Gastroesophageal sphincter (tissue), 4 donors: ENCODE results near the gene UNK. TPM values are rescaled to one million over a fixed set of nuclear protein-coding genes. Genes with fewer than 3 reads are reported as not detected.
A peak's percentile ranks its signal among the peaks of the same experiment; 100 is the strongest.
"Not testable (repeated sequence)": the region's sequence is repeated elsewhere in the genome, so short reads cannot be mapped to it uniquely, and the experiment has no call there.

Experiments used
- ATAC-seq: fragments of 150-250 bp; one replicate; pipeline ENCODE4 v1.9.1; 2016; ENCODE audit warnings: mild to moderate bottlenecking, moderate library complexity
- H3K27ac ChIP-seq, 4 donors: fragments of 200-600 bp; sonication (generic) in 3 of 4; 1 replicate in 3 of 4; 2 replicates in 1 of 4; pipeline ENCODE4 v1.5.1; 2016 to 2019
- H3K27me3 ChIP-seq: fragments of 200-600 bp; sonication (generic); one replicate; pipeline ENCODE4 v1.5.1; 2019
- H3K36me3 ChIP-seq, 2 donors: fragments of 200-600 bp; sonication (generic); one replicate each; pipeline ENCODE4 v1.5.1; 2019; ENCODE audit warnings: control low read depth in 1 of 2
- H3K4me1 ChIP-seq, 3 donors: fragments of 200-600 bp; sonication (generic); 1 replicate in 2 of 3; 2 replicates in 1 of 3; pipeline ENCODE4 v1.5.1; 2016 to 2019; ENCODE audit warnings: control low read depth in 2 of 3
- H3K4me3 ChIP-seq, 2 donors: fragments of 200-600 bp; sonication (generic); one replicate each; pipeline ENCODE4 v1.5.1; 2019; ENCODE audit warnings: mild to moderate bottlenecking in 1 of 2, moderate library complexity in 1 of 2
- H3K9me3 ChIP-seq, 3 donors: fragments of 200-600 bp; sonication (generic); one replicate each; pipeline ENCODE4 v1.5.1; 2017 to 2019; ENCODE audit warnings: control low read depth in 2 of 3
- EP300 ChIP-seq: sonication (generic); formaldehyde crosslinking; IDR thresholded peaks from one replicate; pipeline ENCODE4 v1.6.1; 2017; ENCODE audit warnings: antibody characterized with exemption, mild to moderate bottlenecking
- POLR2A ChIP-seq, 2 donors: fragments of 450-650 bp; IDR thresholded peaks; one replicate each; pipeline ENCODE4 v1.6.1; 2017; ENCODE audit warnings: antibody characterized with exemption in 2 of 2, mild to moderate bottlenecking in 2 of 2, moderate library complexity in 1 of 2
- POLR2AphosphoS5 ChIP-seq: sonication (generic); formaldehyde crosslinking; IDR thresholded peaks from one replicate; pipeline ENCODE4 v1.6.1; 2017; ENCODE audit warnings: antibody characterized with exemption
- WGBS, 2 donors: methylation state at CpG; one replicate each; pipeline ENCODE4 v1.1.5; 2018; ENCODE audit warnings: low coverage in 1 of 2; 5-methylcytosine and 5-hydroxymethylcytosine counted together
- total RNA-seq, 4 donors: library from RNA; depleted of rRNA; stranded (reverse); fragments of >200 nt; gene quantifications; one replicate each; pipeline ENCODE4 v1.1.0, GENCODE V29; 2016
- TF ChIP-seq, protein P1 (sequence below), 4 experiments: fragments of 200-600 bp in 2 of 4; fragments of 450-650 bp in 2 of 4; sonication (generic) in 1 of 4; IDR thresholded peaks; one replicate each; pipeline ENCODE4 v1.5.1; 2017 to 2019; ENCODE audit warnings: antibody characterized with exemption in 4 of 4, mild to moderate bottlenecking in 2 of 4, moderate library complexity in 2 of 4

The UNK gene
- total RNA-seq, 4 donors from 2014 or later: 9.8 to 41.6 (median 21.0) TPM

DNA sequence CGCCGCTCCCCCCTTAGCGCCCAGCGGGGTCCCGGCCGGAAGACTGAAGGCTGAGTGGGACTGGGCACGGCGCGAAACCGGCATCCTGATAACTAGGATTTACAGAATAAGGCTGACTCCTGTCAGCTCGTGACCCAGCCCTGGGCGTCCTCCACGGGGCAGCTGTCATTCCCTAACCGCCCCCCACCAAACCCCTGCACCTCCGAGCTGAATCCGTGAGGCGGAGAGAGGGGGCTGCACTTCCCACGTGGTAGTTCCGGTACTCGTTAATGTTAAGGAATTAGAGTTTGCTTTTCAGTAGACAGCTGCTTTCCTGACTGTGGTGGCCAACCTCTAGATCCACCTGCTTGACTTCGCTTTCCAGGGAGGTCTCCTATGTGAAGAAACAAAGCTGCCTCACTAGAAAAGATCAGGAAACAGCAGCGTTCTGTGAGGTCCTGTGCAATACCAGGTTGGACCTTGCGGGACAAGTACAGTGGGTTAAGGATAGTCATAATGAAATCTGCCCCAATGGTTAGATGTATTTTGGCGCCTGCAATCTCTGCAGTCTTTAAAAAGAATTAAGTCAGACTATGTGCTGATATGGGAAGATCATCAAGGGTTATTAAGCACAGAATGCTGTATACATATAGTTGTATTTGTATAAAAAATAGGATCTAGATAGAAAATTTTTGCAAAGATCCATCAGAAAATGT, 71.6 kb downstream of the UNK start:
- Histone ChIP-seq H3K4me1 (peaks cover 0 to 43% (median 15%) of the 10 kb centered on the region in 3 donors), H3K9me3 (no peaks in the 10 kb centered on the region), H3K27ac (peak overlapping the region; percentile 96 to 100 (median 98)), H3K27me3 (no peaks in the 10 kb centered on the region), H3K4me3 (peak overlapping the region; percentile 57 to 94), H3K36me3 (peaks cover 0 to 22% of the 10 kb centered on the region in 2 donors)
- no peak for TF ChIP-seq POLR2AphosphoS5
- TF ChIP-seq, protein P1, sequence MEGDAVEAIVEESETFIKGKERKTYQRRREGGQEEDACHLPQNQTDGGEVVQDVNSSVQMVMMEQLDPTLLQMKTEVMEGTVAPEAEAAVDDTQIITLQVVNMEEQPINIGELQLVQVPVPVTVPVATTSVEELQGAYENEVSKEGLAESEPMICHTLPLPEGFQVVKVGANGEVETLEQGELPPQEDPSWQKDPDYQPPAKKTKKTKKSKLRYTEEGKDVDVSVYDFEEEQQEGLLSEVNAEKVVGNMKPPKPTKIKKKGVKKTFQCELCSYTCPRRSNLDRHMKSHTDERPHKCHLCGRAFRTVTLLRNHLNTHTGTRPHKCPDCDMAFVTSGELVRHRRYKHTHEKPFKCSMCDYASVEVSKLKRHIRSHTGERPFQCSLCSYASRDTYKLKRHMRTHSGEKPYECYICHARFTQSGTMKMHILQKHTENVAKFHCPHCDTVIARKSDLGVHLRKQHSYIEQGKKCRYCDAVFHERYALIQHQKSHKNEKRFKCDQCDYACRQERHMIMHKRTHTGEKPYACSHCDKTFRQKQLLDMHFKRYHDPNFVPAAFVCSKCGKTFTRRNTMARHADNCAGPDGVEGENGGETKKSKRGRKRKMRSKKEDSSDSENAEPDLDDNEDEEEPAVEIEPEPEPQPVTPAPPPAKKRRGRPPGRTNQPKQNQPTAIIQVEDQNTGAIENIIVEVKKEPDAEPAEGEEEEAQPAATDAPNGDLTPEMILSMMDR (IDR thresholded peaks at IDR 0.05): peak in 1 of 4 experiments; percentile 20
- peak; percentile 47 for ATAC-seq
- 6% methylated on average over 7 of the region's 24 CpGs; no CpG with 5 or more reads in 1 of the 2 donors for WGBS, 2 donors

DNA sequence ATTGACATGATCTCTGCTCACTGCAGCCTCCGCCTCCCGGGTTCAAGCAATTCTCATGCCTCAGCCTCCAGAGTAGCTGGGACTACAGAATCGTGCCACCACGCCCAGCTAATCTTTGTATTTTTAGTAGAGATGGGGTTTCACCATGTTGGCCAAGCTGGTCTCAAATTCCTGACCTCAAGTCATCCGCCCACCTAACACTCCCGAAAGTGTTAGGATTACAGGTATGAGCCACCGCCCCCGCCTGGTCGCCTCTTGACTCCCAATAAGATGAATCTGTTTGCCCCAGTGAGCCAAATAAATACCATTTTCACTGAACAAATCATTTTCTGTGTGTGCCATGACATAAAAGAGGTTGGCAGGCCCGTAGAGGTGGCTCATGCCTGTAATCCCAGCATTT, 74.8 kb downstream of the UNK start:
- peaks cover 0 to 35% (median 19%) of the 10 kb centered on the region in 3 donors for H3K4me1 ChIP-seq
- ATAC-seq, H3K4me3 ChIP-seq, H3K9me3 ChIP-seq, H3K27me3 ChIP-seq, H3K36me3 ChIP-seq: not testable (repeated sequence)
- peak overlapping the region in 3 of 4 donors; percentile 25 to 64 (median 51) for H3K27ac ChIP-seq
- WGBS, 2 donors: 84 to 97% methylated on average over 5 to 10 of the region's 10 CpGs

DNA sequence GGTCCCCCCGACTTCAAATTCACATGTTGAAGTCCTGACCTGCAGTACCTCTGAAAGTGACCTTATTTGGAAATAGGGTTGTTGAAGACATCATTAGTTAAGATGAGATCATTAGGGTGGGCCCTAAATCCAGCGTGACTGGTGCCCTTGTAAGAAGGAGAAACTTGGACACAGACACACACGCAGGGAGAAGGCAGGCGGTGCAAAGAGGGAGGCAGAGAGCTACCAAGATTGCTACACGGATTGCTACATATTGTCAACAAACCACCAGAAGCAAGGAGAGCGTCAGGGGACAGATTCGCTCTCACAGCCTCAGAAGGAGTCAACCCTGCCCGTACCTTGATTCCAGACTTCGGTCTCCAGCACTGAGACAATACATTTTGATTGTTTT, 77.3 kb downstream of the UNK start:
- Histone ChIP-seq H3K27me3 (no peaks in the 10 kb centered on the region), H3K4me3 (no peak overlapping the region), H3K4me1 (peaks cover 0 to 36% (median 30%) of the 10 kb centered on the region in 3 donors), H3K27ac (peak overlapping the region; percentile 26 to 85 (median 82)), H3K36me3 (no peaks in the 10 kb centered on the region), H3K9me3 (no peaks in the 10 kb centered on the region)
- 36 to 60% methylated on average over 9 of the region's 9 CpGs for WGBS, 2 donors
- TF ChIP-seq EP300: no peak
- TF ChIP-seq POLR2AphosphoS5: peak; percentile 55
- TF ChIP-seq POLR2A (IDR thresholded peaks at IDR 0.05): peak in 1 of 2 donors; percentile 21
- TF ChIP-seq, protein P1 (IDR thresholded peaks at IDR 0.05): no peak
- ATAC-seq: peak; percentile 79

DNA sequence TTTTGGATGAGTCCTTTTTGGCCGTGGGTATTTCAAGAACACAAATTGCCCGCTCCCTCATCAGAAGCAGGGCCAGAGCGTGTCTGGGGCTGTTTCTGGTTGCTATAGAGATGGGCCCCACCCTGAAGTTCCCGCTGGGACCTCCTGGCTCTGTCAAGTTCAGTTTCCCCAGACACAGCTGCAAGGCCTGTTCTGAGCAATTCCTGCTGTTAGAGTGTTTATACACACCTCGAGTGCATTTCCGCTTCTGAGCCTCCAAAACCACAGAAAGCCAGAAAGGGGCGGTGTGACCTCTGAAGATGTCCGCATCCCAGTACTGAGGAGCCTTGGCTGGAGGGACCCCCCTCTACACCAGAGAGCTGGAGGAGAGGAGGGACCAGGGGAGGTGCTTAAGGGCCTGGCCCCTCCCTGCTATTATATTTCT, 79.9 kb downstream of the UNK start:
- no peaks in the 10 kb centered on the region for H3K36me3 ChIP-seq
- no peaks in the 10 kb centered on the region for H3K9me3 ChIP-seq
- ATAC-seq: peak; percentile 89
- H3K4me3 ChIP-seq: no peak overlapping the region
- no peak for TF ChIP-seq POLR2A (IDR thresholded peaks at IDR 0.05)
- peak; percentile 71 for TF ChIP-seq POLR2AphosphoS5
- TF ChIP-seq, protein P1 (IDR thresholded peaks at IDR 0.05): peak in 1 of 4 experiments; percentile 7
- H3K27ac ChIP-seq: peak overlapping the region; percentile 52 to 84 (median 79)
- H3K27me3 ChIP-seq: no peaks in the 10 kb centered on the region
- WGBS, 2 donors: 7% methylated on average over 2 to 4 of the region's 8 CpGs
- H3K4me1 ChIP-seq: peaks cover 0 to 52% (median 35%) of the 10 kb centered on the region in 3 donors

DNA sequence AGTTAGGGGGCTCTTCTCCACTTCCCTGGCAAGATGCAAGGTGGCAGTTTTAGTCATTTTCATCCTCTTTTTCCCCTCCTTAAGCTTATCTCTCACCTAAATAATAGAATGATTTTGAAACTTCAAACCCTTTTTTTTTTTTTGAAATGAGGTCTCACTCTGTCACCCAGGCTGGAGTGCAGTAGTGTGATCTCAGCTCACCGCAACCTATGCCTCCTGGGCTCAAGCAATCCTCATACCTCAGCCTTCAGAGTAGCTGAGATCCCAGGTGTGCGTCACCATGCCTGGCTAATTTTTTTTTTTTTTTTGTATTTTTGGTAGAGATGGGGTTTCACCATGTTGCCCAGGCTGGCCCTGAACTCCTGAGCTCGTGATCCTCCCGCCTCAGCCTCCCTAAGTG, 80.3 kb downstream of the UNK start:
- H3K27me3 ChIP-seq, H3K9me3 ChIP-seq, H3K36me3 ChIP-seq, ATAC-seq, H3K4me3 ChIP-seq: not testable (repeated sequence)
- Histone ChIP-seq H3K4me1 (peaks cover 0 to 56% (median 35%) of the 10 kb centered on the region in 3 donors), H3K27ac (peak overlapping the region; percentile 52 to 84 (median 79))
- WGBS, 2 donors: 74 to 90% methylated on average over 1 to 4 of the region's 4 CpGs

DNA sequence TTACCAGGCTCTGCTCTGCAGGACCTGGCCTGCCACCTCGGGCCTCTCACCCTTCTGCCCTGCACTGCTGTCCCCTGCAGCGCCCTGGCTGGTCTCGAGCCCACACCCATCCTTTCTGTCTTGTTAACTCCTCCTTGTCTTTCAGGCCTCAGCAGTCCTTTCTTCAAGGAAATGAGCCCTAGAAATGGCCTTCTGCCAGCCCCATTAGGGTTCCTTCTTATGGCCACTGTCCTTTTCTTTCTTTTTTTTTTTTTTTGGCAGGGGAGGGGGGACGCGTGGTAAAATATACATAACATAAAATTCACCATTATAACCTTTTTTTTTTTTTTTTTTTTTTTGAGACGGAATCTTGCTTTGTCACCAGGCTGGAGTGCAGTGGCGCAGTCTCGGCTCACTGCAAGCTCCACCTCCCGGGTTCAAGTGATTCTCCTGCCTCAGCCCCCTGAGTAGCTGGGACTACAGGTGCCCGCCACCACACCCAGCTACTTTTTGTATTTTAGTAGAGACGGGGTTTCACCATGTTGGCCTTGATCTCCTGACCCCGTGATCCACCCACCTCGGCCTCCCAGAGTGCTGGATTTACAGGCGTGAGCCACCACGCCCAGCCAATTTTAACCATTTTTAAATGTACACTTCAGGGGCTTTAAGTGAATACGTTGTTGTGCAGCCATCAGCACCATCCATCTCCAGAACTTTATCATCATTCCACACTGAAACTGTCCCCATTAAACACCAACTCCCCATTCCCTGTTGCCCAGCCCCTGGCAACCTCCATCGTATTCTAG, 81.0 kb downstream of the UNK start:
- H3K27me3 ChIP-seq: not testable (repeated sequence)

DNA sequence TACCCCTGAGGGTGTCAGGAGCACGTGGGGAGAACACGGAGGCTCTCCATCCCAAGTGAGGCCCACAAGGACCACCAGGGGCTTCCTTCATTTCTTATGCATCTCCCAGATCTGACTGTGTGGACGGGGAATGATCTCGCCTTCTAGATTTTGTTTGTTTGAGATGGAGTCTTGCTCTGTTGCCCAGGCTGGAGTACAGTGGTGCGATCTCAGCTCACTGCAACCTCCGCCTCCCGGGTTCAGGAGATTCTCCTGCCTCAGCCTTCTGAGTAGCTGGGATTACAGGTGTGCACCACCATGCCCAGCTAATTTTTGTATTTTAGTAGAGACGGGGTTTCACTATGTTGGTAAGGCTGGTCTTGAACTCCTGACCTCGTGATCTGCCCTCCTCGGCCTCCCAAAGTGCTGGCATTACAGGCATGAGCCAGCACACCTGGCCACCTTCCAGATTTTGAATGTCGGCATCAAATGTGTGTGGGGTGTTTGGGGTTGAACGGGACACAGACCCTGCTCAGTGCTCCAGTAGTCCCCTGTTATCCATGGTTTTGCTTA, 84.2 kb downstream of the UNK start:
- H3K4me3 ChIP-seq, H3K9me3 ChIP-seq, H3K36me3 ChIP-seq, H3K27me3 ChIP-seq, ATAC-seq: not testable (repeated sequence)
- 61 to 96% methylated on average over 5 to 8 of the region's 12 CpGs for WGBS, 2 donors
- Histone ChIP-seq H3K4me1 (peaks cover 3 to 76% (median 35%) of the 10 kb centered on the region in 3 donors), H3K27ac (peak overlapping the region; percentile 85 to 99 (median 92))

More for the DNA sequence above, 81.0 kb downstream of the UNK start:
- H3K9me3 ChIP-seq, H3K36me3 ChIP-seq, ATAC-seq, H3K4me3 ChIP-seq: not testable (repeated sequence)
- 73 to 74% methylated on average over 6 to 11 of the region's 17 CpGs for WGBS, 2 donors
- H3K27ac ChIP-seq: peak overlapping the region in 3 of 4 donors; percentile 78 to 84 (median 80)
- peaks cover 0 to 63% (median 35%) of the 10 kb centered on the region in 3 donors for H3K4me1 ChIP-seq
